Left ventricle myocardium inferior (tissue), 1 donor: Measurements from ENCODE around the gene CCDC116. TPM values are rescaled to one million over a fixed set of nuclear protein-coding genes. Genes with fewer than 3 reads are reported as not detected.
"Not testable (repeated sequence)": the region's sequence is repeated elsewhere in the genome, so short reads cannot be mapped to it uniquely, and the experiment has no call there.

Source experiments
- DNase-seq: peaks from one replicate; pipeline ENCODE4 v3.0.0-alpha.2; 2020
- H3K27ac ChIP-seq: fragments of 200-600 bp; replicated peaks from 2 replicates; pipeline ENCODE4 v1.8.0; 2021
- H3K27me3 ChIP-seq: fragments of 200-600 bp; 2 replicates; pipeline ENCODE4 v1.8.0; 2021; ENCODE audit warnings: low read depth
- H3K36me3 ChIP-seq: fragments of 200-600 bp; 2 replicates; pipeline ENCODE4 v1.8.0; 2021
- H3K4me1 ChIP-seq: fragments of 200-600 bp; 2 replicates; pipeline ENCODE4 v1.8.0; 2021
- H3K4me3 ChIP-seq: fragments of 200-600 bp; 2 replicates; pipeline ENCODE4 v1.8.0; 2021; ENCODE audit warnings: mild to moderate bottlenecking, moderate library complexity
- H3K9me3 ChIP-seq: fragments of 200-600 bp; replicated peaks from 2 replicates; pipeline ENCODE4 v1.8.0; 2021
- intact Hi-C: fragments of 100-400 bp; cut with micrococcal nuclease; formaldehyde crosslinking; loops from one replicate; pipeline ENCODE4 v1.11.0; 2022
- total RNA-seq: library from RNA; stranded (reverse); fragmentation: NEBNext Ultra II Directional; extraction: Animal tissue kit (Norgen Biotek cat#: 25700); gene quantifications from one replicate; pipeline ENCODE4 v1.2.1, GENCODE V29; 2021
- TF ChIP-seq, protein P1 (sequence below): fragments of 200-600 bp; IDR thresholded peaks from 2 replicates; pipeline ENCODE4 v1.8.0; 2021; ENCODE audit warnings: antibody characterized with exemption, mild to moderate bottlenecking, borderline replicate concordance
- donor health status: DM: no; HTN: yes; CAD: no; lungs with severe emphysema.

CCDC116 gene
- total RNA-seq, 1 donor from 2014 or later, result 0.11 TPM

- no peak for DNase-seq
- peaks cover 49% of the 10 kb centered on the region for H3K36me3 ChIP-seq
Observed at GRCh38 chr22:21594865-21595452, 37.6 kb upstream of the CCDC116 start.

DNA sequence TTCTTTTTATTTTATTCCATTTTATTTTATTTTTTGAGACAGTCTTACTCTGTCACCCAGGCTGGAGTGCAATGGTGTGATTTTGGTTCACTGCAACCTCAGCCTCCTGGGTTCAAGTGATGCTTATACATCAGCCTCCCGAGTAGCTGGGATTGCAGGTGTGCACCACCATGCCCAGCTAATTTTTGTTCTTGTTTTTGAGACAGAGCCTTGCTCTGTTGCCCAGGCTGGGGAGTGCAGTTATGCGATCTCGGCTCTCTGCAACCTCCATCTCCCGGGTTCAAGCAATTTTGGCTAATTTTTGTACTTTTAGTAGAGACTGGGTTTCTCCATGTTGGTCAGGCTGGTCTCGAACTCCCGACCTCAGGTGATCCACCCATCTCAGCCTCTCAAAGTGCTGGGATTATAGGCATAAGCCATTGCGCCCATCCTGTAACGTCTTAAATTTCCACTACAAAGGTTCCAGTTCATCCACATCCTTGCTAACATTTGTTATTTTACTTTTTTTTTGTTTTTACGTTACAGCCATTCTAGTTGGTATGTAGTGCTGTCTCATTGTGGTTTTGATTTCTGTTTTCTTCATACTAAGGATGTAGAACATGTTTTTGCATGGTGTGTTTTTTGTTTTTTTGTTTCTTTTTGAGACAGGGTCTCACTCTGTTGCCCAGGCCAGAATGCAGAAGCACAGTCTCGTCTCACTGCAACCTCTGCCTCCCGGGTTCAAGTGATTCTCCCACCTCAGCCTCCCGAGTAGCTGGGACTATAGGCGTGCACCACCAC lies 36.0 kb upstream of the CCDC116 start:
- peaks cover 49% of the 10 kb centered on the region for H3K36me3 ChIP-seq
- intact Hi-C loops, H3K4me3 ChIP-seq, H3K27me3 ChIP-seq, H3K27ac ChIP-seq, H3K9me3 ChIP-seq, DNase-seq: not testable (repeated sequence)
- H3K4me1 ChIP-seq, result peaks cover 50% of the 10 kb centered on the region

More at GRCh38 chr22:21594865-21595452, 37.6 kb upstream of the CCDC116 start:
- Histone ChIP-seq H3K27me3 (no peaks in the 10 kb centered on the region), H3K4me3 (peak overlapping the region; percentile 4), H3K4me1 (peaks cover 66% of the 10 kb centered on the region), H3K27ac (peak overlapping the region; percentile 65), H3K9me3 (no peaks in the 10 kb centered on the region)
- intact Hi-C loops, result no loop called here
- TF ChIP-seq, protein P1, sequence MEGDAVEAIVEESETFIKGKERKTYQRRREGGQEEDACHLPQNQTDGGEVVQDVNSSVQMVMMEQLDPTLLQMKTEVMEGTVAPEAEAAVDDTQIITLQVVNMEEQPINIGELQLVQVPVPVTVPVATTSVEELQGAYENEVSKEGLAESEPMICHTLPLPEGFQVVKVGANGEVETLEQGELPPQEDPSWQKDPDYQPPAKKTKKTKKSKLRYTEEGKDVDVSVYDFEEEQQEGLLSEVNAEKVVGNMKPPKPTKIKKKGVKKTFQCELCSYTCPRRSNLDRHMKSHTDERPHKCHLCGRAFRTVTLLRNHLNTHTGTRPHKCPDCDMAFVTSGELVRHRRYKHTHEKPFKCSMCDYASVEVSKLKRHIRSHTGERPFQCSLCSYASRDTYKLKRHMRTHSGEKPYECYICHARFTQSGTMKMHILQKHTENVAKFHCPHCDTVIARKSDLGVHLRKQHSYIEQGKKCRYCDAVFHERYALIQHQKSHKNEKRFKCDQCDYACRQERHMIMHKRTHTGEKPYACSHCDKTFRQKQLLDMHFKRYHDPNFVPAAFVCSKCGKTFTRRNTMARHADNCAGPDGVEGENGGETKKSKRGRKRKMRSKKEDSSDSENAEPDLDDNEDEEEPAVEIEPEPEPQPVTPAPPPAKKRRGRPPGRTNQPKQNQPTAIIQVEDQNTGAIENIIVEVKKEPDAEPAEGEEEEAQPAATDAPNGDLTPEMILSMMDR, result no peak

GRCh38 chr22:21598302-21598701 lies 34.3 kb upstream of the CCDC116 start:
- intact Hi-C loops, result no loop called here
- TF ChIP-seq, protein P1, result no peak
- Histone ChIP-seq H3K4me1 (peaks cover 42% of the 10 kb centered on the region), H3K4me3 (no peak overlapping the region), H3K36me3 (peaks cover 41% of the 10 kb centered on the region), H3K9me3 (no peaks in the 10 kb centered on the region), H3K27ac (no peak overlapping the region), H3K27me3 (no peaks in the 10 kb centered on the region)
- no peak for DNase-seq

GRCh38 chr22:21599053-21599893 lies 33.3 kb upstream of the CCDC116 start:
- TF ChIP-seq, protein P1, result no peak
- Histone ChIP-seq H3K27ac (no peak overlapping the region), H3K4me3 (no peak overlapping the region), H3K9me3 (no peaks in the 10 kb centered on the region), H3K27me3 (no peaks in the 10 kb centered on the region), H3K36me3 (peaks cover 32% of the 10 kb centered on the region), H3K4me1 (peaks cover 33% of the 10 kb centered on the region)
- intact Hi-C loops, result no loop called here
- no peak for DNase-seq

DNA sequence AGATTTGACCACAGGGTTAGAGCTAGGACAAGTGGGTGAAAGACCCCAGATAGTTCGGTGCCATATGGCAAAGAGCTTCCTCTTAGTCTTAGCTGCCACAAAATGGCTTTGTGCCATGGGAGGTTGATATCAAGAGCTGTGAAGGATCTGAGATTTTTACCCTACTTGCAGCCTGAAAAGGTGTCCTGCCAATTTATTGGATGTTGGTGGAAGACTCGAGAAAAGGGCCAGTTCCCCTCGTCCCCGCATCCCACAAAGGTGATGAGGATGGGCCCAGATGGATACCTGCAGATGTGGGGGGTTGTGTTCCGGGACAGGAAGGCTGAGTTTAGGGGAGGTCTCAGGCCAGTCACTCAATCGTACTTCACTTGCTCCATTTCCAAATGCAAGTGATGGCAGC lies 30.0 kb upstream of the CCDC116 start:
- no peak for DNase-seq
- Histone ChIP-seq H3K4me1 (peaks cover 27% of the 10 kb centered on the region), H3K9me3 (no peaks in the 10 kb centered on the region), H3K36me3 (no peaks in the 10 kb centered on the region), H3K4me3 (no peak overlapping the region), H3K27me3 (no peaks in the 10 kb centered on the region), H3K27ac (no peak overlapping the region)
- intact Hi-C loops, result no loop called here
- TF ChIP-seq, protein P1, result no peak
